ENCODE measurements around the gene ICA1.

- no peak for TF ChIP-seq RNF2 (conservative IDR thresholded peaks at IDR 0.05; ENCODE audit: low read depth)
- TF ChIP-seq FIP1L1 (IDR thresholded peaks at IDR 0.05; ENCODE audit: borderline replicate concordance, insufficient read depth, low read depth, low read length), result no peak
- TF ChIP-seq RBM22 (optimal IDR thresholded peaks at IDR 0.05; ENCODE audit: low read length), result no peak
- TF ChIP-seq HOXA9 (CRISPR knock-in tag; IDR thresholded peaks at IDR 0.05; ENCODE audit: borderline replicate concordance), result no peak
- no peak for TF ChIP-seq ZBTB39 (CRISPR knock-in tag; IDR thresholded peaks at IDR 0.05)
These were observed 147.8 kb downstream of the ICA1 start for GRCh38 chr7:8114175-8114574.
